Measurements from ENCODE around the gene SLC7A8. TPM values are rescaled to one million over a fixed set of nuclear protein-coding genes. Genes with fewer than 3 reads are reported as not detected.

SLC7A8 gene
- total and polyA plus RNA-seq, 10 of the 15 experiments (the other 5 are each of a cell fraction or from before 2014, with no cell fraction given), result 0.06 to 0.28 (median 0.21) TPM; not detected in 7

GRCh38 chr14:23173796-23174195 lies 9.7 kb downstream of the SLC7A8 start:
- Histone ChIP-seq H4K20me1 (ENCODE audit: control insufficient read depth, insufficient read depth) (no peaks in the 10 kb centered on the region), H3K27me3 (replicated peaks in 1 of 2; ENCODE audit: control insufficient read depth in 2 of 2, insufficient read depth in 2 of 2, low read length in 1 of 2) (no peaks in the 10 kb centered on the region; a peak in 1 of 4 replicates), H3K36me3 (ENCODE audit: control insufficient read depth in 2 of 2, insufficient read depth in 2 of 2, low read length in 1 of 2) (no peaks in the 10 kb centered on the region), H3K4me2 (ENCODE audit: control insufficient read depth, insufficient read depth) (no peak overlapping the region), H3K9me3 (replicated peaks; ENCODE audit: control insufficient read depth, insufficient read depth, low read length) (no peaks in the 10 kb centered on the region), H3K9ac (ENCODE audit: control insufficient read depth, insufficient read depth, low read length) (no peak overlapping the region), H3K27ac (ENCODE audit: control insufficient read depth, insufficient read depth) (no peak overlapping the region), H3K79me2 (ENCODE audit: control insufficient read depth, insufficient read depth, low read length) (no peaks in the 10 kb centered on the region), H3K4me1 (ENCODE audit: control insufficient read depth, insufficient read depth, low read length) (no peaks in the 10 kb centered on the region), H2AFZ (ENCODE audit: control insufficient read depth, low read depth, low read length) (no peak overlapping the region), H3K4me3 (no peak overlapping the region)
- TF ChIP-seq, protein P1, sequence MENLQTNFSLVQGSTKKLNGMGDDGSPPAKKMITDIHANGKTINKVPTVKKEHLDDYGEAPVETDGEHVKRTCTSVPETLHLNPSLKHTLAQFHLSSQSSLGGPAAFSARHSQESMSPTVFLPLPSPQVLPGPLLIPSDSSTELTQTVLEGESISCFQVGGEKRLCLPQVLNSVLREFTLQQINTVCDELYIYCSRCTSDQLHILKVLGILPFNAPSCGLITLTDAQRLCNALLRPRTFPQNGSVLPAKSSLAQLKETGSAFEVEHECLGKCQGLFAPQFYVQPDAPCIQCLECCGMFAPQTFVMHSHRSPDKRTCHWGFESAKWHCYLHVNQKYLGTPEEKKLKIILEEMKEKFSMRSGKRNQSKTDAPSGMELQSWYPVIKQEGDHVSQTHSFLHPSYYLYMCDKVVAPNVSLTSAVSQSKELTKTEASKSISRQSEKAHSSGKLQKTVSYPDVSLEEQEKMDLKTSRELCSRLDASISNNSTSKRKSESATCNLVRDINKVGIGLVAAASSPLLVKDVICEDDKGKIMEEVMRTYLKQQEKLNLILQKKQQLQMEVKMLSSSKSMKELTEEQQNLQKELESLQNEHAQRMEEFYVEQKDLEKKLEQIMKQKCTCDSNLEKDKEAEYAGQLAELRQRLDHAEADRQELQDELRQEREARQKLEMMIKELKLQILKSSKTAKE (IDR thresholded peaks at IDR 0.05; ENCODE audit: low read depth, poor library complexity, severe bottlenecking), result no peak
- no peak for TF ChIP-seq ZNF274 (IDR thresholded peaks at IDR 0.05; ENCODE audit: insufficient read depth, insufficient read length)
- CTCF ChIA-PET, result interaction anchor here (0.6 to 2.8 kb wide), 2 partner anchors 12 to 216 kb away, joined by 3 to 9 read pairs; no protein-coding TSS in a partner anchor
- no TSS peak for BruUV-seq (replicated peaks)
- RAD21 ChIA-PET (ENCODE audit: unreplicated experiment), result no interaction called here
- in situ Hi-C loops (cut with MboI) (no loop called here), intact Hi-C loops (cut with micrococcal nuclease; ENCODE audit: unreplicated experiment) (no loop called here)
- SMC1A ChIA-PET (ENCODE audit: uncharacterized antibody, unreplicated experiment), result interaction anchor here (0.6 to 1.6 kb wide), 3 partner anchors 13 to 458 kb away, joined by 3 to 4 read pairs (median 3); no protein-coding TSS in a partner anchor
- ATAC-seq (no peak), FAIRE-seq (no peak), DNase-seq (ENCODE audit: low read depth, low spot score) (no peak)
- 0% methylated on average over 3 of the region's 3 CpGs for WGBS (ENCODE audit: insufficient coverage, insufficient replicate concordance, low lambda C conversion rate, missing lambda C conversion rate)
- POLR2A ChIA-PET, result interaction anchor here (0.6 kb wide), 1 partner anchor 10 kb away, joined by 3 read pairs; no protein-coding TSS in a partner anchor

- TF ChIP-seq NR2C2 (IDR thresholded peaks at IDR 0.05; ENCODE audit: borderline replicate concordance, control insufficient read depth, insufficient read length, low read depth) (no peak), ATF7 (IDR thresholded peaks at IDR 0.05; ENCODE audit: low read depth) (no peak)
- TF ChIP-seq, protein P2, sequence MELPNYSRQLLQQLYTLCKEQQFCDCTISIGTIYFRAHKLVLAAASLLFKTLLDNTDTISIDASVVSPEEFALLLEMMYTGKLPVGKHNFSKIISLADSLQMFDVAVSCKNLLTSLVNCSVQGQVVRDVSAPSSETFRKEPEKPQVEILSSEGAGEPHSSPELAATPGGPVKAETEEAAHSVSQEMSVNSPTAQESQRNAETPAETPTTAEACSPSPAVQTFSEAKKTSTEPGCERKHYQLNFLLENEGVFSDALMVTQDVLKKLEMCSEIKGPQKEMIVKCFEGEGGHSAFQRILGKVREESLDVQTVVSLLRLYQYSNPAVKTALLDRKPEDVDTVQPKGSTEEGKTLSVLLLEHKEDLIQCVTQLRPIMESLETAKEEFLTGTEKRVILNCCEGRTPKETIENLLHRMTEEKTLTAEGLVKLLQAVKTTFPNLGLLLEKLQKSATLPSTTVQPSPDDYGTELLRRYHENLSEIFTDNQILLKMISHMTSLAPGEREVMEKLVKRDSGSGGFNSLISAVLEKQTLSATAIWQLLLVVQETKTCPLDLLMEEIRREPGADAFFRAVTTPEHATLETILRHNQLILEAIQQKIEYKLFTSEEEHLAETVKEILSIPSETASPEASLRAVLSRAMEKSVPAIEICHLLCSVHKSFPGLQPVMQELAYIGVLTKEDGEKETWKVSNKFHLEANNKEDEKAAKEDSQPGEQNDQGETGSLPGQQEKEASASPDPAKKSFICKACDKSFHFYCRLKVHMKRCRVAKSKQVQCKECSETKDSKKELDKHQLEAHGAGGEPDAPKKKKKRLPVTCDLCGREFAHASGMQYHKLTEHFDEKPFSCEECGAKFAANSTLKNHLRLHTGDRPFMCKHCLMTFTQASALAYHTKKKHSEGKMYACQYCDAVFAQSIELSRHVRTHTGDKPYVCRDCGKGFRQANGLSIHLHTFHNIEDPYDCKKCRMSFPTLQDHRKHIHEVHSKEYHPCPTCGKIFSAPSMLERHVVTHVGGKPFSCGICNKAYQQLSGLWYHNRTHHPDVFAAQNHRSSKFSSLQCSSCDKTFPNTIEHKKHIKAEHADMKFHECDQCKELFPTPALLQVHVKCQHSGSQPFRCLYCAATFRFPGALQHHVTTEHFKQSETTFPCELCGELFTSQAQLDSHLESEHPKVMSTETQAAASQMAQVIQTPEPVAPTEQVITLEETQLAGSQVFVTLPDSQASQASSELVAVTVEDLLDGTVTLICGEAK (IDR thresholded peaks at IDR 0.05; ENCODE audit: borderline replicate concordance), result no peak
- FAIRE-seq (no peak), DNase-seq (ENCODE audit: low read depth, low spot score) (no peak), ATAC-seq (no peak)
- in situ Hi-C loops (cut with MboI), result no loop called here
- Histone ChIP-seq H3K36me3 (ENCODE audit: control insufficient read depth in 2 of 2, insufficient read depth in 2 of 2, low read length in 1 of 2) (no peaks in the 10 kb centered on the region), H3K9me3 (replicated peaks; ENCODE audit: control insufficient read depth, insufficient read depth, low read length) (no peaks in the 10 kb centered on the region), H3K4me1 (ENCODE audit: control insufficient read depth, insufficient read depth, low read length) (no peaks in the 10 kb centered on the region), H3K27ac (ENCODE audit: control insufficient read depth, insufficient read depth) (no peak overlapping the region), H3K9ac (ENCODE audit: control insufficient read depth, insufficient read depth, low read length) (no peak overlapping the region), H3K4me3 (no peak overlapping the region), H3K4me2 (ENCODE audit: control insufficient read depth, insufficient read depth) (no peak overlapping the region), H3K79me2 (ENCODE audit: control insufficient read depth, insufficient read depth, low read length) (no peaks in the 10 kb centered on the region), H4K20me1 (ENCODE audit: control insufficient read depth, insufficient read depth) (no peaks in the 10 kb centered on the region), H3K27me3 (replicated peaks in 1 of 2; ENCODE audit: control insufficient read depth in 2 of 2, insufficient read depth in 2 of 2, low read length in 1 of 2) (no peaks in the 10 kb centered on the region; a peak in 1 of 4 replicates), H2AFZ (ENCODE audit: control insufficient read depth, low read depth, low read length) (no peak overlapping the region)
- CTCF ChIA-PET, result interaction anchor here (0.6 to 2.8 kb wide), 3 partner anchors 13 to 217 kb away, joined by 3 to 9 read pairs (median 4); no protein-coding TSS in a partner anchor
- POLR2A ChIA-PET, result interaction anchor here (0.6 kb wide), 1 partner anchor 10 kb away, joined by 3 read pairs; no protein-coding TSS in a partner anchor
- SMC1A ChIA-PET (ENCODE audit: uncharacterized antibody, unreplicated experiment), result interaction anchor here (1.3 to 1.6 kb wide), 2 partner anchors 14 to 52 kb away, joined by 3 to 4 read pairs; no protein-coding TSS in a partner anchor
- RAD21 ChIA-PET (ENCODE audit: unreplicated experiment), result no interaction called here
- no TSS peak for BruUV-seq (replicated peaks)
- WGBS (ENCODE audit: insufficient coverage, insufficient replicate concordance, low lambda C conversion rate, missing lambda C conversion rate), result 42% methylated on average over 2 of the region's 2 CpGs
- intact Hi-C loops (cut with micrococcal nuclease; ENCODE audit: unreplicated experiment), result no loop called here
Measured at GRCh38 chr14:23173031-23173430, 10.4 kb downstream of the SLC7A8 start.

All from GM12878 (cell line).